Measurements from ENCODE around the gene LRP1B.
"Not testable (repeated sequence)": the region's sequence is repeated elsewhere in the genome, so short reads cannot be mapped to it uniquely, and the experiment has no call there.

DNA sequence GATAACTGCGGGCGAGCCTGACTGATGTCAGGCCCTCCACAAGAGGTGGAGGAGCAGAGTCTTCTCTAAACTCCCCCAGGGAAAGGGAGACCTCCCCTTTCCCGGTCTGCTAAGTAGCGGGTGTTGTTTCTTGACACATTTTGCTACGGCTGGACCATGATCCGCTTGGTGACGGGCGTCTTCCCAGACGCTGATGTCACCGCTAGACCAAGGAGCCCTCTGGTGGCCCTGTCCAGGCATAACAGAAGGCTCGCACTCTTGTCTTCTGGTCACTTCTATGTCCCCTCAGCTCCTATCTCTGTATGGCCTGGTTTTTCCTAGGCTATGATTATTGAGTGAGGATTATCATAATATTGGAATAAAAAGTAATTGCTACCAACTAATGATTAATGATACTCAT, 1166.5 kb downstream of the LRP1B start:
- TF ChIP-seq, protein P1, sequence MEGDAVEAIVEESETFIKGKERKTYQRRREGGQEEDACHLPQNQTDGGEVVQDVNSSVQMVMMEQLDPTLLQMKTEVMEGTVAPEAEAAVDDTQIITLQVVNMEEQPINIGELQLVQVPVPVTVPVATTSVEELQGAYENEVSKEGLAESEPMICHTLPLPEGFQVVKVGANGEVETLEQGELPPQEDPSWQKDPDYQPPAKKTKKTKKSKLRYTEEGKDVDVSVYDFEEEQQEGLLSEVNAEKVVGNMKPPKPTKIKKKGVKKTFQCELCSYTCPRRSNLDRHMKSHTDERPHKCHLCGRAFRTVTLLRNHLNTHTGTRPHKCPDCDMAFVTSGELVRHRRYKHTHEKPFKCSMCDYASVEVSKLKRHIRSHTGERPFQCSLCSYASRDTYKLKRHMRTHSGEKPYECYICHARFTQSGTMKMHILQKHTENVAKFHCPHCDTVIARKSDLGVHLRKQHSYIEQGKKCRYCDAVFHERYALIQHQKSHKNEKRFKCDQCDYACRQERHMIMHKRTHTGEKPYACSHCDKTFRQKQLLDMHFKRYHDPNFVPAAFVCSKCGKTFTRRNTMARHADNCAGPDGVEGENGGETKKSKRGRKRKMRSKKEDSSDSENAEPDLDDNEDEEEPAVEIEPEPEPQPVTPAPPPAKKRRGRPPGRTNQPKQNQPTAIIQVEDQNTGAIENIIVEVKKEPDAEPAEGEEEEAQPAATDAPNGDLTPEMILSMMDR (conservative IDR thresholded peaks at IDR 0.05 in 1 of 2, IDR thresholded peaks at IDR 0.05 in 1 of 2; ENCODE audit: extremely low read depth in 1 of 2, insufficient read depth in 1 of 2, low read depth in 1 of 2, low read length in 2 of 2): not testable (repeated sequence)
- TF ChIP-seq EZH2 (IDR thresholded peaks at IDR 0.05; ENCODE audit: borderline replicate concordance, low read length): not testable (repeated sequence)
